Measurements from ENCODE around the gene MMAB.

- no peak for TF ChIP-seq POLR2AphosphoS5 (IDR thresholded peaks at IDR 0.05)
- TF ChIP-seq POLR2A (IDR thresholded peaks at IDR 0.05), result no peak
- no peak for TF ChIP-seq CTCF (IDR thresholded peaks at IDR 0.05)
Measured at GRCh38 chr12:109542014-109542413, 31.3 kb downstream of the MMAB start.
